Activated CD4-positive, alpha-beta T cell treated with anti-CD3 and anti-CD28 coated beads for 36 hours (primary cell): ENCODE measurements around the gene RGMB. TPM values are rescaled to one million over a fixed set of nuclear protein-coding genes. Genes with fewer than 3 reads are reported as not detected.

Experiments
- ATAC-seq: fragments of 200-7000 bp; cut with Tn5 transposase; one replicate; pipeline ENCODE4 v1.10.0; 2021; ENCODE audit warnings: mild to moderate bottlenecking, moderate library complexity
- CTCF ChIA-PET: fragments of 350-600 bp; sonication (Branson Sonifier 250); formaldehyde crosslinking; loops from one replicate; lab custom pipeline; 2021; ENCODE audit warnings: antibody characterized with exemption; lab: Charles Lee
- POLR2A ChIA-PET: fragments of 350-600 bp; sonication (Branson Sonifier 250); formaldehyde crosslinking; loops from one replicate; lab custom pipeline; 2021; ENCODE audit warnings: antibody characterized with exemption, inconsistent platforms; lab: Charles Lee
- DNase-seq: peaks from one replicate; pipeline ENCODE4 v3.0.0-alpha.2; 2020
- H3K27ac Mint-ChIP-seq: one replicate; pipeline ENCODE4 v1.8.0; 2021; ENCODE audit warnings: mixed read lengths
- H3K27me3 Mint-ChIP-seq: one replicate; pipeline ENCODE4 v1.8.0; 2021; ENCODE audit warnings: mixed read lengths
- H3K36me3 Mint-ChIP-seq: one replicate; pipeline ENCODE4 v1.8.0; 2021; ENCODE audit warnings: low read depth, mixed read lengths
- H3K4me1 Mint-ChIP-seq: one replicate; pipeline ENCODE4 v1.8.0; 2021; ENCODE audit warnings: mixed read lengths
- H3K4me3 Mint-ChIP-seq: one replicate; pipeline ENCODE4 v1.8.0; 2021; ENCODE audit warnings: mild to moderate bottlenecking, moderate library complexity, mixed read lengths
- H3K9me3 Mint-ChIP-seq: one replicate; pipeline ENCODE4 v1.8.0; 2021; ENCODE audit warnings: low read depth, mixed read lengths
- intact Hi-C, 2 experiments: fragments of 100-400 bp; cut with DNase I in 1 of 2; cut with micrococcal nuclease in 1 of 2; formaldehyde crosslinking; loops; one replicate each; pipeline versions ENCODE4 v1.14.2 to v1.15.1; 2022 to 2024; cut with DNase I, micrococcal nuclease
- total RNA-seq, 2 experiments: library from RNA; stranded (reverse); gene quantifications; one replicate each; pipeline ENCODE4 v1.2.3, GENCODE V29; 2021

Gene RGMB
- total RNA-seq, 2 experiments from 2014 or later, result 2.8 to 2.9 TPM

- no peak overlapping the region for H3K27ac Mint-ChIP-seq
- H3K9me3 Mint-ChIP-seq, result no peaks in the 10 kb centered on the region
- H3K36me3 Mint-ChIP-seq, result no peaks in the 10 kb centered on the region
- no peak overlapping the region for H3K4me3 Mint-ChIP-seq
- intact Hi-C loops, result loop anchor here in 1 of 2 experiments (2.0 to 10.0 kb wide), 2 partner anchors 59 to 1593 kb away; no protein-coding TSS in a partner anchor
- DNase-seq (no peak), ATAC-seq (no peak)
- no peaks in the 10 kb centered on the region for H3K4me1 Mint-ChIP-seq
- CTCF ChIA-PET, result no interaction called here
- H3K27me3 Mint-ChIP-seq, result no peaks in the 10 kb centered on the region
- POLR2A ChIA-PET, result no interaction called here
Observed at GRCh38 chr5:98827588-98828284, 54.3 kb downstream of the RGMB start.

DNA sequence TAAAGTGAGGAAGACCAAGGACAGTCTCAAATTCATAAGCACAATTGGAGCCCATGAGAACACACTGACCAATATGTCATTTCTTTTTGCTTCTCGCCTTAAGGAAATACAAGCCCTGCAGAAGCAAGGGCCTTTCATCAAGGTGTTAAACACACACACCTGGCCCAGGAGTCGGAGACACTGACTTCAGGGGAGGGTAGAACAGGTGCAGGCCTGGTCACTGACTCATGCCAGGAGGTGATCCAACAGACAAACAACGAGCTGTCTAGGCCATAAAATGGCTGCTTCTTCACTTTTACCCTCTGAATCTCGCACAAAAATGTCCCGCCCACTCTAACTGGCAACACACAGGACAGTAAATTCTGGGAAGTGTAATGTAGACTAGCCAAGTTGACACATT lies 62.7 kb downstream of the RGMB start:
- CTCF ChIA-PET, result no interaction called here

DNA sequence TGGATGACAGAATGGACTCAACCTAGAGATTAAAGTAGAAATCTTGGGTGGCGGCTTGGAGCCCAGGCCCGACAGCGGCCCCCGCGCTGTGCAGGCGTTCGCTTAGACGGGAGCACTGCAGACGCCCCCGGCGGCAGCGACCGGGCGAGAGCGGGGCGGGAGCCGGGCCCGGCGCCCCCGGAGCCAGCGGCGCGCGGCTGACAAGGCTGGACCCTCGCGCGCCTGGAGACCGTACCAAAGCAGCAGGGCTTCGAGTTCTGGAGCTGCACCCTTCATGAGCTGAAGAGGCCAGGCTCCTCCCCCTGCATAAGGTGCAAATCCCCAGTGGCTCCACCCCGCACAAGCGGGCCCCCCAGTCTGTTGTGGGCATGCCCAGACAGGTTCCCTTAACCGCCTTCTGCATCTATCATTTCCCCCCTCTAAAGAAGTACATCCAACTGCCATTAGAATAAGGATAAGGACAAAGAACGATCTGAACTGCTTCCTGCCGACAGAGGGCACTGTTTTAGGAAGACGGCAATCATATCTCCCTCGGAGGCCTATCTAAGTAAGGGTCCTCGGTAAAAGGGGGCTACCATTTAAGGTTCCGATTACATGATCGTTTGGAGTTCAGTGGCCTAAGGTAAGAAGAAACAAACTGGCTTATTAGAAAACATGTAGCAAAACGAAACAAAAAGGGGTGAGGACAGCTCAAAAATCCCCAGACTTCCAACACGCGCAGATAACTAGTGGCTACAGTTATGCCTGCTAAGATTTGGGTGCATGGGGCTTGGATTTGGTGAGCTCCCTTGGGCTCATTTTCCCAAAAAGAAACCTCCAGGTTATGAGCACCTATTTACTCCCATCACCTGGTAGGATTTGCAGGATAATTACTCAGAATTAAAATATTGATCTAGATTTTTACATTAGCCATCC lies 66.3 kb downstream of the RGMB start:
- CTCF ChIA-PET, result interaction anchor here (0.6 to 2.1 kb wide), 13 partner anchors 9 to 311 kb away, joined by 3 to 11 read pairs (median 4); no protein-coding TSS in a partner anchor
- peak; percentile 43 for DNase-seq
- Mint-ChIP-seq H3K4me1 (peaks cover 3% of the 10 kb centered on the region), H3K4me3 (peak overlapping the region; percentile 5), H3K36me3 (no peaks in the 10 kb centered on the region), H3K27me3 (no peaks in the 10 kb centered on the region), H3K27ac (no peak overlapping the region), H3K9me3 (peaks cover 4% of the 10 kb centered on the region)
- ATAC-seq, result peak; percentile 68
- POLR2A ChIA-PET, result interaction anchor here (0.6 kb wide), 2 partner anchors 45 to 1533 kb away, joined by 3 to 4 read pairs; no protein-coding TSS in a partner anchor
- intact Hi-C loops, result loop anchor here in 1 of 2 experiments (5.0 kb wide), 1 partner anchor 223 kb away; no protein-coding TSS in a partner anchor

More for the DNA sequence above, 62.7 kb downstream of the RGMB start:
- intact Hi-C loops, result loop anchor here in 1 of 2 experiments (5.0 kb wide), 1 partner anchor 226 kb away; no protein-coding TSS in a partner anchor
- no peak for ATAC-seq
- Mint-ChIP-seq H3K36me3 (no peaks in the 10 kb centered on the region), H3K27ac (no peak overlapping the region), H3K4me1 (peaks cover 3% of the 10 kb centered on the region), H3K27me3 (no peaks in the 10 kb centered on the region), H3K4me3 (no peak overlapping the region), H3K9me3 (no peaks in the 10 kb centered on the region)
- POLR2A ChIA-PET, result no interaction called here
- DNase-seq, result no peak

DNA sequence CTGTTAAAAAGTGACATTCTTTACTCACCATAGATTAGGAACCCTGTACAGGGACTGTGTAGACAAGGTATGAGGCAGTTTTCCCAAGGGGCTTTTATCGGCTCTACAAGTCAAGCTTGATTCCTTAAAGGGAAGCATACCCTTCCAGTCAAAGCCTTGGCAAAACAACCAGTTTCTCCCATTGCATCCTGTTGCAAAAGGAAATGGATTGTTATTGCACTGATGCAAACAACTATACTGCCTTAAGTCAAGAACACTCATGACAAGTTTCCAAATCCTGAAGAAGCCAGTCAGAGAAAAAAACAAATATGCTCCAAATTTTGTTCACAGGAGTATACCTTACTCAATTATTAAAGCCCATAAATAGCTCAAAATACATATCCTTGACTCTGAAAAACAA lies 67.5 kb downstream of the RGMB start:
- POLR2A ChIA-PET, result no interaction called here
- Mint-ChIP-seq H3K4me1 (peaks cover 3% of the 10 kb centered on the region), H3K4me3 (no peak overlapping the region), H3K27ac (no peak overlapping the region), H3K9me3 (peaks cover 4% of the 10 kb centered on the region), H3K27me3 (no peaks in the 10 kb centered on the region), H3K36me3 (no peaks in the 10 kb centered on the region)
- CTCF ChIA-PET, result interaction anchor here (0.6 to 2.1 kb wide), 8 partner anchors 11 to 1636 kb away, joined by 3 to 8 read pairs (median 4); no protein-coding TSS in a partner anchor
- intact Hi-C loops, result no loop called here
- DNase-seq (no peak), ATAC-seq (no peak)

GRCh38 chr5:98843481-98843880 lies 70.0 kb downstream of the RGMB start:
- ChIA-PET CTCF (interaction anchor here (1.0 to 1.8 kb wide), 4 partner anchors 9 to 77 kb away, joined by 3 to 9 read pairs (median 4); no protein-coding TSS in a partner anchor), POLR2A (no interaction called here)
- DNase-seq (no peak), ATAC-seq (no peak)
- Mint-ChIP-seq H3K4me1 (peaks cover 3% of the 10 kb centered on the region), H3K36me3 (no peaks in the 10 kb centered on the region), H3K4me3 (no peak overlapping the region), H3K27me3 (no peaks in the 10 kb centered on the region), H3K27ac (no peak overlapping the region), H3K9me3 (peaks cover 4% of the 10 kb centered on the region)
- intact Hi-C loops, result no loop called here

GRCh38 chr5:98844865-98845264 lies 71.4 kb downstream of the RGMB start:
- intact Hi-C loops, result no loop called here
- ATAC-seq (no peak), DNase-seq (no peak)
- CTCF ChIA-PET, result interaction anchor here (1.1 kb wide), 1 partner anchor 48 kb away, joined by 3 read pairs; no protein-coding TSS in a partner anchor
- Mint-ChIP-seq H3K4me3 (no peak overlapping the region), H3K9me3 (peaks cover 4% of the 10 kb centered on the region), H3K27ac (no peak overlapping the region), H3K27me3 (no peaks in the 10 kb centered on the region), H3K4me1 (peaks cover under 1% of the 10 kb centered on the region), H3K36me3 (no peaks in the 10 kb centered on the region)
- POLR2A ChIA-PET, result no interaction called here

GRCh38 chr5:98845878-98846277 lies 72.4 kb downstream of the RGMB start:
- H3K9me3 Mint-ChIP-seq, result peaks cover 4% of the 10 kb centered on the region
- intact Hi-C loops, result no loop called here
- ATAC-seq (no peak), DNase-seq (no peak)
- H3K27ac Mint-ChIP-seq, result no peak overlapping the region
- H3K36me3 Mint-ChIP-seq, result no peaks in the 10 kb centered on the region
- H3K4me3 Mint-ChIP-seq, result no peak overlapping the region
- ChIA-PET POLR2A (no interaction called here), CTCF (no interaction called here)
- H3K4me1 Mint-ChIP-seq, result no peaks in the 10 kb centered on the region
- no peaks in the 10 kb centered on the region for H3K27me3 Mint-ChIP-seq

Other genes with a start within 250 kb of the RGMB start
- 10 to 100 TPM; 50.8 to 75.5 TPM for gene CHD1, start 155.3 kb downstream of the RGMB start, total RNA-seq